ENCODE measurements around the gene ANKRD18B.
"Not testable (repeated sequence)": the region's sequence is repeated elsewhere in the genome, so short reads cannot be mapped to it uniquely, and the experiment has no call there.

Gene ANKRD18B

GRCh38 chr9:33611358-33611757 is 87.3 kb downstream of the ANKRD18B start:
- DNase-seq (ENCODE audit: low spot score), result no peak

- DNase-seq (ENCODE audit: low spot score), result not testable (repeated sequence)
These were observed 88.4 kb downstream of the ANKRD18B start for GRCh38 chr9:33612410-33612809.

GRCh38 chr9:33614001-33614687 is 90.1 kb downstream of the ANKRD18B start:
- DNase-seq (ENCODE audit: low spot score), result no peak

GRCh38 chr9:33618370-33618769 is 94.3 kb downstream of the ANKRD18B start:
- DNase-seq (ENCODE audit: low spot score), result not testable (repeated sequence)

- DNase-seq (ENCODE audit: low spot score), result no peak
These were observed 95.8 kb downstream of the ANKRD18B start for GRCh38 chr9:33619666-33620404.

DNA sequence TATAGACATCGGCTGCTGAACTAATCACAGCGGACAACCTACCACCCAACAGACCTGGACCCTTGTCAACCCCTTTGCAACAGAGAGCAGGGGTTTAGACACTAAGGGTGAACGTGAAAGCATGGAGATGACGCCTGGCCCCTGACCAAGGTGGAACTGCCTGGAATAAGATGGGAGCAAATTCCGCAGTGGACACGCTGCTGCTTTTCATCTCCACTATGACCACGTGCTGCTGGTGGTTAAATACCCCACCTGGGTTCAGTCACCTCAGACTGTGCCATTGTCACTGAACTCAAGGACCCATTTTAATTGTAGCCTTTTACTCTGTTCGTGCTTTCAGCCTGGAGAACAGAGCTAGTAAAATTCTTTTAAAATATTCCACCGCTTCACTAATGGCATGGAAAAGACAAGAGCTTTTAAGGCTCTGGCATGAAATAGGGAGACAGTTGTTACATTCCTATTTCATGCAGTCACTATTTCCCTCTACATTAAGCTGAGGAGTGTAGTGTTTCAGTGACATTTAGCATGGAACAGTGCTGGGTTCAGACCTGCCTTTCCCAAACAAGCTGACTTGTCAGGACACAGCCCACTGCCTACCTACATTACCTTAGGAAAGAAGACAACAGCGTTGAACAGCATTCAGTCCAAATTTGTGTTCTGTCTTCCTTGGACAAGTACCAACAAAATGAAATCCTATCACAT is 96.8 kb downstream of the ANKRD18B start:
- no peak for DNase-seq (ENCODE audit: low spot score)

All from CD4-positive, alpha-beta T cell treated with Interleukin-2 at 100 ng/mL for 4 hours (primary cell).